H7 (cell line): ENCODE measurements around the gene PLA2G4F. TPM values are rescaled to one million over a fixed set of nuclear protein-coding genes. Genes with fewer than 3 reads are reported as not detected.

Experiments used
- DNase-seq: peaks from one replicate; pipeline ENCODE4 v3.0.0; 2012
- H3K27me3 ChIP-seq: 2 replicates; pipeline ENCODE4 v1.6.0; 2011; ENCODE audit warnings: mild to moderate bottlenecking, low read length; ENCODE audit not compliant: control insufficient read depth, insufficient read depth
- H3K36me3 ChIP-seq: replicated peaks from 2 replicates; pipeline ENCODE4 v1.5.1; 2011; ENCODE audit warnings: low read length; ENCODE audit not compliant: control insufficient read depth, insufficient read depth
- H3K4me3 ChIP-seq: 2 replicates; pipeline ENCODE4 v1.5.1; 2011; ENCODE audit warnings: low read depth, mild to moderate bottlenecking, control low read depth, low read length, moderate library complexity; ENCODE audit not compliant: insufficient read depth
- total RNA-seq: library from RNA; depleted of rRNA; stranded (reverse); fragments of >200 nt; shearing (Covaris generic); gene quantifications from 2 replicates; pipeline ENCODE4 v1.2.3, GENCODE V29; 2014

Gene PLA2G4F
- total RNA-seq, 1 experiment from 2014 or later, result not detected

- Histone ChIP-seq H3K36me3 (no peaks in the 10 kb centered on the region), H3K4me3 (no peak overlapping the region), H3K27me3 (no peaks in the 10 kb centered on the region)
- peak; percentile 35 for DNase-seq
Observed at GRCh38 chr15:42146551-42147430, 9.6 kb downstream of the PLA2G4F start.

- H3K27me3 ChIP-seq, result no peaks in the 10 kb centered on the region
- H3K36me3 ChIP-seq, result no peaks in the 10 kb centered on the region
- no peak overlapping the region for H3K4me3 ChIP-seq
- DNase-seq, result peak; percentile 36
Observed at GRCh38 chr15:42145546-42146455, 10.6 kb downstream of the PLA2G4F start.

GRCh38 chr15:42144841-42145375 lies 11.5 kb downstream of the PLA2G4F start:
- H3K4me3 ChIP-seq, result no peak overlapping the region
- H3K27me3 ChIP-seq, result no peaks in the 10 kb centered on the region
- no peaks in the 10 kb centered on the region for H3K36me3 ChIP-seq
- peak; percentile 18 for DNase-seq

GRCh38 chr15:42143866-42144625 lies 12.4 kb downstream of the PLA2G4F start:
- no peak overlapping the region for H3K4me3 ChIP-seq
- no peaks in the 10 kb centered on the region for H3K27me3 ChIP-seq
- no peaks in the 10 kb centered on the region for H3K36me3 ChIP-seq
- peak; percentile 34 for DNase-seq

GRCh38 chr15:42143356-42143755 lies 13.1 kb downstream of the PLA2G4F start:
- no peaks in the 10 kb centered on the region for H3K36me3 ChIP-seq
- no peak overlapping the region for H3K4me3 ChIP-seq
- no peak for DNase-seq
- H3K27me3 ChIP-seq, result no peaks in the 10 kb centered on the region

GRCh38 chr15:42141795-42142667 lies 14.4 kb downstream of the PLA2G4F start:
- Histone ChIP-seq H3K36me3 (no peaks in the 10 kb centered on the region), H3K27me3 (no peaks in the 10 kb centered on the region), H3K4me3 (no peak overlapping the region)
- peak; percentile 14 for DNase-seq

- Histone ChIP-seq H3K36me3 (no peaks in the 10 kb centered on the region), H3K4me3 (no peak overlapping the region), H3K27me3 (no peaks in the 10 kb centered on the region)
- no peak for DNase-seq
Observed at GRCh38 chr15:42141246-42141645, 15.2 kb downstream of the PLA2G4F start.

- H3K27me3 ChIP-seq, result no peaks in the 10 kb centered on the region
- H3K36me3 ChIP-seq, result no peaks in the 10 kb centered on the region
- no peak overlapping the region for H3K4me3 ChIP-seq
- peak; percentile 21 for DNase-seq
Observed at GRCh38 chr15:42140383-42141070, 15.9 kb downstream of the PLA2G4F start.

- Histone ChIP-seq H3K36me3 (no peaks in the 10 kb centered on the region), H3K27me3 (no peaks in the 10 kb centered on the region), H3K4me3 (no peak overlapping the region)
- DNase-seq, result peak; percentile 3
Observed at GRCh38 chr15:42139596-42139995, 16.8 kb downstream of the PLA2G4F start.

- no peak for DNase-seq
Observed at GRCh38 chr15:42138968-42139386, 17.5 kb downstream of the PLA2G4F start.

GRCh38 chr15:42138411-42138810 lies 18.0 kb downstream of the PLA2G4F start:
- no peaks in the 10 kb centered on the region for H3K36me3 ChIP-seq
- no peak overlapping the region for H3K4me3 ChIP-seq
- H3K27me3 ChIP-seq, result no peaks in the 10 kb centered on the region
- DNase-seq, result no peak

More at GRCh38 chr15:42138968-42139386, 17.5 kb downstream of the PLA2G4F start:
- Histone ChIP-seq H3K4me3 (no peak overlapping the region), H3K36me3 (no peaks in the 10 kb centered on the region), H3K27me3 (no peaks in the 10 kb centered on the region)

- no peaks in the 10 kb centered on the region for H3K36me3 ChIP-seq
- H3K4me3 ChIP-seq, result no peak overlapping the region
- peak; percentile 91 for DNase-seq
- H3K27me3 ChIP-seq, result no peaks in the 10 kb centered on the region
Observed at GRCh38 chr15:42137461-42138261, 18.8 kb downstream of the PLA2G4F start.
